ENCODE results near the gene BAZ1B.

DNA sequence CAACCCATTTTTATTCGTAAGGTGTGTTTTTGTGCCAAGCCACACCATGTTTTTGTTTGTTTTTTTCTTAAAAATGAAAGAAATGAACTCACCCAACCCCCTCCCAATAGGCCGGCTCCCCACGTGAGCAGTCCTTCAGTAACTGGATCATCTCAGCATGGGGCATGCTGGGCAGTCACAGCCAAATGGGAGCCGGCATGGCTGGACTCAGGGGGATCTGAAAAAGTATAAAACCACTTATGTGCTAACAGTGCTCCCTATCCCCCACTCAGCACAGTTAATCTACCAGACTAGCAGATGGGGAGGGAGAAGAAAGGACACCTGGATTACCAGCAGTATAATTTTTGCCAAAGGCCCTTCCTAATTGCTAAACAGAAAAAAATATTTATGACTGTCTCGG lies 39.3 kb downstream of the BAZ1B start:
- TF ChIP-seq, protein P1, sequence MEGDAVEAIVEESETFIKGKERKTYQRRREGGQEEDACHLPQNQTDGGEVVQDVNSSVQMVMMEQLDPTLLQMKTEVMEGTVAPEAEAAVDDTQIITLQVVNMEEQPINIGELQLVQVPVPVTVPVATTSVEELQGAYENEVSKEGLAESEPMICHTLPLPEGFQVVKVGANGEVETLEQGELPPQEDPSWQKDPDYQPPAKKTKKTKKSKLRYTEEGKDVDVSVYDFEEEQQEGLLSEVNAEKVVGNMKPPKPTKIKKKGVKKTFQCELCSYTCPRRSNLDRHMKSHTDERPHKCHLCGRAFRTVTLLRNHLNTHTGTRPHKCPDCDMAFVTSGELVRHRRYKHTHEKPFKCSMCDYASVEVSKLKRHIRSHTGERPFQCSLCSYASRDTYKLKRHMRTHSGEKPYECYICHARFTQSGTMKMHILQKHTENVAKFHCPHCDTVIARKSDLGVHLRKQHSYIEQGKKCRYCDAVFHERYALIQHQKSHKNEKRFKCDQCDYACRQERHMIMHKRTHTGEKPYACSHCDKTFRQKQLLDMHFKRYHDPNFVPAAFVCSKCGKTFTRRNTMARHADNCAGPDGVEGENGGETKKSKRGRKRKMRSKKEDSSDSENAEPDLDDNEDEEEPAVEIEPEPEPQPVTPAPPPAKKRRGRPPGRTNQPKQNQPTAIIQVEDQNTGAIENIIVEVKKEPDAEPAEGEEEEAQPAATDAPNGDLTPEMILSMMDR (IDR thresholded peaks at IDR 0.05; ENCODE audit: poor library complexity, severe bottlenecking) = no peak
- TF ChIP-seq, protein P2, sequence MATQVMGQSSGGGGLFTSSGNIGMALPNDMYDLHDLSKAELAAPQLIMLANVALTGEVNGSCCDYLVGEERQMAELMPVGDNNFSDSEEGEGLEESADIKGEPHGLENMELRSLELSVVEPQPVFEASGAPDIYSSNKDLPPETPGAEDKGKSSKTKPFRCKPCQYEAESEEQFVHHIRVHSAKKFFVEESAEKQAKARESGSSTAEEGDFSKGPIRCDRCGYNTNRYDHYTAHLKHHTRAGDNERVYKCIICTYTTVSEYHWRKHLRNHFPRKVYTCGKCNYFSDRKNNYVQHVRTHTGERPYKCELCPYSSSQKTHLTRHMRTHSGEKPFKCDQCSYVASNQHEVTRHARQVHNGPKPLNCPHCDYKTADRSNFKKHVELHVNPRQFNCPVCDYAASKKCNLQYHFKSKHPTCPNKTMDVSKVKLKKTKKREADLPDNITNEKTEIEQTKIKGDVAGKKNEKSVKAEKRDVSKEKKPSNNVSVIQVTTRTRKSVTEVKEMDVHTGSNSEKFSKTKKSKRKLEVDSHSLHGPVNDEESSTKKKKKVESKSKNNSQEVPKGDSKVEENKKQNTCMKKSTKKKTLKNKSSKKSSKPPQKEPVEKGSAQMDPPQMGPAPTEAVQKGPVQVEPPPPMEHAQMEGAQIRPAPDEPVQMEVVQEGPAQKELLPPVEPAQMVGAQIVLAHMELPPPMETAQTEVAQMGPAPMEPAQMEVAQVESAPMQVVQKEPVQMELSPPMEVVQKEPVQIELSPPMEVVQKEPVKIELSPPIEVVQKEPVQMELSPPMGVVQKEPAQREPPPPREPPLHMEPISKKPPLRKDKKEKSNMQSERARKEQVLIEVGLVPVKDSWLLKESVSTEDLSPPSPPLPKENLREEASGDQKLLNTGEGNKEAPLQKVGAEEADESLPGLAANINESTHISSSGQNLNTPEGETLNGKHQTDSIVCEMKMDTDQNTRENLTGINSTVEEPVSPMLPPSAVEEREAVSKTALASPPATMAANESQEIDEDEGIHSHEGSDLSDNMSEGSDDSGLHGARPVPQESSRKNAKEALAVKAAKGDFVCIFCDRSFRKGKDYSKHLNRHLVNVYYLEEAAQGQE (IDR thresholded peaks at IDR 0.05; ENCODE audit: borderline replicate concordance) = no peak
